Measurements from ENCODE around the gene AMMECR1L. TPM values are rescaled to one million over a fixed set of nuclear protein-coding genes. Genes with fewer than 3 reads are reported as not detected.
"Not testable (repeated sequence)": the region's sequence is repeated elsewhere in the genome, so short reads cannot be mapped to it uniquely, and the experiment has no call there.

AMMECR1L gene
- total RNA-seq, 1 experiment from 2014 or later = 29.3 TPM

GRCh38 chr2:127909019-127909418 lies 23.3 kb upstream of the AMMECR1L start:
- Mint-ChIP-seq H3K27ac (ENCODE audit: unreplicated experiment) (peak overlapping the region; percentile 72), H3K36me3 (ENCODE audit: insufficient read depth, unreplicated experiment) (no peaks in the 10 kb centered on the region), H3K4me3 (ENCODE audit: unreplicated experiment) (no peak overlapping the region), H3K9me3 (ENCODE audit: unreplicated experiment) (no peaks in the 10 kb centered on the region), H3K27me3 (ENCODE audit: insufficient read depth, unreplicated experiment) (no peaks in the 10 kb centered on the region), H3K4me1 (ENCODE audit: low read depth, unreplicated experiment) (peaks cover 14% of the 10 kb centered on the region)
- no peaks in the 10 kb centered on the region for H3K36me3 ChIP-seq (ENCODE audit: control insufficient read depth, insufficient read depth, low read length)
- H3K4me1 ChIP-seq = peaks cover 18% of the 10 kb centered on the region
- CTCF ChIA-PET = interaction anchor here (0.5 to 1.1 kb wide), 7 partner anchors 11 to 174 kb away, joined by 3 to 5 read pairs (median 4); no protein-coding TSS in a partner anchor
- TF ChIP-seq, protein P1, sequence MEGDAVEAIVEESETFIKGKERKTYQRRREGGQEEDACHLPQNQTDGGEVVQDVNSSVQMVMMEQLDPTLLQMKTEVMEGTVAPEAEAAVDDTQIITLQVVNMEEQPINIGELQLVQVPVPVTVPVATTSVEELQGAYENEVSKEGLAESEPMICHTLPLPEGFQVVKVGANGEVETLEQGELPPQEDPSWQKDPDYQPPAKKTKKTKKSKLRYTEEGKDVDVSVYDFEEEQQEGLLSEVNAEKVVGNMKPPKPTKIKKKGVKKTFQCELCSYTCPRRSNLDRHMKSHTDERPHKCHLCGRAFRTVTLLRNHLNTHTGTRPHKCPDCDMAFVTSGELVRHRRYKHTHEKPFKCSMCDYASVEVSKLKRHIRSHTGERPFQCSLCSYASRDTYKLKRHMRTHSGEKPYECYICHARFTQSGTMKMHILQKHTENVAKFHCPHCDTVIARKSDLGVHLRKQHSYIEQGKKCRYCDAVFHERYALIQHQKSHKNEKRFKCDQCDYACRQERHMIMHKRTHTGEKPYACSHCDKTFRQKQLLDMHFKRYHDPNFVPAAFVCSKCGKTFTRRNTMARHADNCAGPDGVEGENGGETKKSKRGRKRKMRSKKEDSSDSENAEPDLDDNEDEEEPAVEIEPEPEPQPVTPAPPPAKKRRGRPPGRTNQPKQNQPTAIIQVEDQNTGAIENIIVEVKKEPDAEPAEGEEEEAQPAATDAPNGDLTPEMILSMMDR (IDR thresholded peaks at IDR 0.05; ENCODE audit: insufficient read depth in 1 of 2, low read depth in 1 of 2, low read length in 1 of 2, severe bottlenecking in 1 of 2, unreplicated experiment in 1 of 2) = peak; percentile 15 to 23
- H3K9me3 ChIP-seq = no peaks in the 10 kb centered on the region
- no TSS peak for BruUV-seq (replicated peaks)
- peak; percentile 49 to 60 for DNase-seq
- H3K27me3 ChIP-seq (replicated peaks; ENCODE audit: control insufficient read depth, insufficient read depth, low read length) = no peaks in the 10 kb centered on the region
- intact Hi-C loops (cut with micrococcal nuclease; ENCODE audit: unreplicated experiment) = loop anchor here (2.0 kb wide), 1 partner anchor 14 kb away; no protein-coding TSS in a partner anchor
- POLR2A ChIA-PET = interaction anchor here (0.9 to 1.9 kb wide), 2 partner anchors 14 to 29 kb away, joined by 4 to 20 read pairs; no protein-coding TSS in a partner anchor
- H3K4me3 ChIP-seq (ENCODE audit: low read depth, low read length) = no peak overlapping the region

GRCh38 chr2:127907733-127908400 lies 22.1 kb upstream of the AMMECR1L start:
- peaks cover 18% of the 10 kb centered on the region for H3K4me1 ChIP-seq
- H3K9me3 ChIP-seq; H3K9me3 Mint-ChIP-seq (ENCODE audit: unreplicated experiment); CTCF ChIA-PET; H3K36me3 Mint-ChIP-seq (ENCODE audit: insufficient read depth, unreplicated experiment); H3K4me3 Mint-ChIP-seq (ENCODE audit: unreplicated experiment); H3K27me3 ChIP-seq (replicated peaks; ENCODE audit: control insufficient read depth, insufficient read depth, low read length); H3K36me3 ChIP-seq (ENCODE audit: control insufficient read depth, insufficient read depth, low read length); BruUV-seq (replicated peaks); H3K4me3 ChIP-seq (ENCODE audit: low read depth, low read length); H3K27me3 Mint-ChIP-seq (ENCODE audit: insufficient read depth, unreplicated experiment): not testable (repeated sequence)
- H3K27ac Mint-ChIP-seq (ENCODE audit: unreplicated experiment) = peak overlapping the region; percentile 79
- POLR2A ChIA-PET = interaction anchor here (0.6 to 1.9 kb wide), 2 partner anchors 15 to 123 kb away, joined by 3 to 20 read pairs; no protein-coding TSS in a partner anchor
- intact Hi-C loops (cut with micrococcal nuclease; ENCODE audit: unreplicated experiment) = loop anchor here (1.0 to 2.0 kb wide), 3 partner anchors 15 to 50 kb away; partner anchors contain the start of gene POLR2D
- peaks cover 14% of the 10 kb centered on the region for H3K4me1 Mint-ChIP-seq (ENCODE audit: low read depth, unreplicated experiment)
- peak; percentile 69 to 71 for DNase-seq

- DNase-seq = no peak
- Histone ChIP-seq H3K4me3 (ENCODE audit: low read depth, low read length) (no peak overlapping the region), H3K9me3 (no peaks in the 10 kb centered on the region), H3K27me3 (replicated peaks; ENCODE audit: control insufficient read depth, insufficient read depth, low read length) (no peaks in the 10 kb centered on the region), H3K36me3 (ENCODE audit: control insufficient read depth, insufficient read depth, low read length) (no peaks in the 10 kb centered on the region), H3K4me1 (peaks cover 18% of the 10 kb centered on the region)
- Mint-ChIP-seq H3K36me3 (ENCODE audit: insufficient read depth, unreplicated experiment) (no peaks in the 10 kb centered on the region), H3K9me3 (ENCODE audit: unreplicated experiment) (no peaks in the 10 kb centered on the region), H3K27me3 (ENCODE audit: insufficient read depth, unreplicated experiment) (no peaks in the 10 kb centered on the region), H3K27ac (ENCODE audit: unreplicated experiment) (peak overlapping the region; percentile 79), H3K4me1 (ENCODE audit: low read depth, unreplicated experiment) (peaks cover 14% of the 10 kb centered on the region), H3K4me3 (ENCODE audit: unreplicated experiment) (no peak overlapping the region)
- CTCF ChIA-PET = no interaction called here
- POLR2A ChIA-PET = no interaction called here
- no TSS peak for BruUV-seq (replicated peaks)
- TF ChIP-seq, protein P1 (IDR thresholded peaks at IDR 0.05; ENCODE audit: insufficient read depth in 1 of 2, low read depth in 1 of 2, low read length in 1 of 2, severe bottlenecking in 1 of 2, unreplicated experiment in 1 of 2) = no peak
- intact Hi-C loops (cut with micrococcal nuclease; ENCODE audit: unreplicated experiment) = loop anchor here (2.0 kb wide), 1 partner anchor 14 kb away; no protein-coding TSS in a partner anchor
Observed at GRCh38 chr2:127906206-127906926, 20.6 kb upstream of the AMMECR1L start.
